H1 (cell line): ENCODE data around the gene ZNF839. TPM values are rescaled to one million over a fixed set of nuclear protein-coding genes. Genes with fewer than 3 reads are reported as not detected.
"Not testable (repeated sequence)": the region's sequence is repeated elsewhere in the genome, so short reads cannot be mapped to it uniquely, and the experiment has no call there.

Source experiments
- CTCF ChIA-PET: fragments of 300-600 bp; sonication (Branson Sonifier 250); formaldehyde crosslinking; loops from one replicate; lab custom pipeline; 2021; ENCODE audit not compliant: partially characterized antibody; lab: Charles Lee
- POLR2A ChIA-PET: fragments of 300-600 bp; sonication (Branson Sonifier 250); formaldehyde crosslinking; loops from one replicate; lab custom pipeline; 2021; ENCODE audit warnings: inconsistent platforms; ENCODE audit not compliant: partially characterized antibody; lab: Charles Lee
- DNase-seq, 2 experiments: peaks; one replicate each; pipeline versions ENCODE4 v3.0.0 to v3.0.0-alpha.2; 2010 to 2022; ENCODE audit warnings: low spot score in 2 of 2, low read depth in 1 of 2, mixed read lengths in 1 of 2
- FAIRE-seq: peaks from 2 replicates; lab custom pipeline; 2011; peaks lifted over from hg19 to GRCh38; lab: Jason Lieb, UNC
- H2AFZ ChIP-seq: 2 replicates; pipeline ENCODE4 v1.8.1; 2012; ENCODE audit warnings: low read length, inconsistent platforms
- H2AK5ac ChIP-seq: 2 replicates; pipeline ENCODE4 v1.6.1; 2013; ENCODE audit warnings: low read depth, low read length
- H2BK120ac ChIP-seq: replicated peaks from 2 replicates; pipeline ENCODE3; 2013; ENCODE audit warnings: low read depth, low read length, inconsistent platforms
- H2BK12ac ChIP-seq: 2 replicates; pipeline ENCODE4 v1.6.1; 2013; ENCODE audit warnings: low read depth, low read length
- H2BK15ac ChIP-seq: 2 replicates; pipeline ENCODE4 v1.6.1; 2013; ENCODE audit warnings: low read length
- H2BK20ac ChIP-seq: 2 replicates; pipeline ENCODE4 v1.6.1; 2013; ENCODE audit warnings: low read length
- H2BK5ac ChIP-seq: 2 replicates; pipeline ENCODE4 v1.6.1; 2013; ENCODE audit warnings: low read depth, low read length
- H3K14ac ChIP-seq: 2 replicates; pipeline ENCODE4 v1.6.1; 2013; ENCODE audit warnings: inconsistent platforms; ENCODE audit not compliant: insufficient read length
- H3K18ac ChIP-seq: 2 replicates; pipeline ENCODE4 v1.6.1; 2013; ENCODE audit warnings: low read length; ENCODE audit errors: extremely low read depth
- H3K23ac ChIP-seq: 2 replicates; pipeline ENCODE4 v1.6.1; 2013; ENCODE audit warnings: inconsistent platforms; ENCODE audit not compliant: insufficient read length
- H3K23me2 ChIP-seq: 2 replicates; pipeline ENCODE4 v1.6.1; 2013; ENCODE audit warnings: low read depth, low read length
- H3K27ac ChIP-seq: 2 replicates; pipeline ENCODE4 v1.6.1; 2011; ENCODE audit warnings: low read depth, low read length, inconsistent platforms
- H3K27me3 ChIP-seq, 4 experiments: replicated peaks in 1 of 4; 1 replicate in 1 of 4; 2 replicates in 3 of 4; pipeline versions ENCODE4 v1.6.1 to v1.8.1; 2011 to 2013; ENCODE audit warnings: low read length in 3 of 4, mild to moderate bottlenecking in 3 of 4, inconsistent platforms in 2 of 4, mixed read lengths in 2 of 4, moderate library complexity in 1 of 4; ENCODE audit not compliant: control insufficient read depth in 3 of 4, insufficient read depth in 3 of 4; ENCODE audit errors: extremely low read depth in 1 of 4
- H3K36me3 ChIP-seq, 4 experiments: 2 replicates each; pipeline versions ENCODE4 v1.6.1 to v1.8.1; 2011 to 2013; ENCODE audit warnings: mild to moderate bottlenecking in 4 of 4, low read length in 3 of 4, moderate library complexity in 2 of 4, control low read depth in 1 of 4, inconsistent platforms in 1 of 4; ENCODE audit not compliant: insufficient read depth in 4 of 4, control insufficient read depth in 2 of 4
- H3K4ac ChIP-seq: replicated peaks from 2 replicates; pipeline ENCODE3; 2013; ENCODE audit warnings: low read length, low read depth, mixed read lengths, inconsistent platforms; ENCODE audit not compliant: insufficient read length
- H3K4me1 ChIP-seq, 4 experiments: replicated peaks in 1 of 4; 1 replicate in 1 of 4; 2 replicates in 3 of 4; pipeline versions ENCODE4 v1.6.1 to v1.8.1; 2011 to 2013; ENCODE audit warnings: low read length in 3 of 4, inconsistent platforms in 2 of 4, mixed read lengths in 1 of 4; ENCODE audit not compliant: insufficient read depth in 4 of 4, control insufficient read depth in 3 of 4
- H3K4me2 ChIP-seq, 2 experiments: 2 replicates each; pipeline versions ENCODE4 v1.6.1 to v1.8.1; 2011 to 2013; ENCODE audit warnings: low read depth in 2 of 2, low read length in 2 of 2, control low read depth in 1 of 2, inconsistent platforms in 1 of 2, mild to moderate bottlenecking in 1 of 2; ENCODE audit not compliant: insufficient read depth in 1 of 2
- H3K4me3 ChIP-seq, 4 experiments: fragments of 200-600, 300-600 bp in 1 of 4; sonication (generic), shearing (Covaris generic), sonication (Bioruptor Twin) in 1 of 4; 2 replicates each; pipeline versions ENCODE4 v1.5.1 to v1.8.1; 2011 to 2016; ENCODE audit warnings: low read length in 4 of 4, low read depth in 3 of 4, control low read depth in 2 of 4, inconsistent platforms in 2 of 4, mild to moderate bottlenecking in 2 of 4, mixed read lengths in 1 of 4, moderate library complexity in 1 of 4; ENCODE audit not compliant: insufficient read depth in 2 of 4; ENCODE audit errors: extremely low read depth in 1 of 4
- H3K56ac ChIP-seq: replicated peaks from 2 replicates; pipeline ENCODE3; 2013; ENCODE audit warnings: low read depth, mild to moderate bottlenecking, mixed read lengths, low read length, inconsistent platforms; ENCODE audit not compliant: insufficient read length
- H3K79me1 ChIP-seq: 2 replicates; pipeline ENCODE4 v1.6.1; 2013; ENCODE audit warnings: low read depth, low read length, control low read depth
- H3K79me2 ChIP-seq, 2 experiments: 2 replicates each; pipeline versions ENCODE4 v1.6.1 to v1.8.1; 2012 to 2013; ENCODE audit warnings: low read length in 2 of 2, mild to moderate bottlenecking in 2 of 2, inconsistent platforms in 1 of 2; ENCODE audit not compliant: insufficient read depth in 2 of 2, control insufficient read depth in 1 of 2
- H3K9ac ChIP-seq, 4 experiments: replicated peaks in 1 of 4; 1 replicate in 1 of 4; 2 replicates in 3 of 4; pipeline versions ENCODE4 v1.6.1 to v1.8.1; 2011 to 2013; ENCODE audit warnings: low read depth in 3 of 4, low read length in 3 of 4, control low read depth in 2 of 4, mild to moderate bottlenecking in 2 of 4, moderate library complexity in 2 of 4, inconsistent platforms in 1 of 4; ENCODE audit errors: extremely low read depth in 1 of 4
- H3K9me3 ChIP-seq, 2 experiments: 2 replicates each; pipeline versions ENCODE4 v1.6.1 to v1.8.1; 2012 to 2013; ENCODE audit warnings: mild to moderate bottlenecking in 2 of 2, moderate library complexity in 2 of 2, control low read depth in 1 of 2, inconsistent platforms in 1 of 2, low read depth in 1 of 2, low read length in 1 of 2, mixed read lengths in 1 of 2; ENCODE audit not compliant: insufficient read depth in 2 of 2
- H4K20me1 ChIP-seq, 2 experiments: replicated peaks in 1 of 2; 2 replicates each; pipeline versions ENCODE3 to v1.8.1; 2011 to 2013; ENCODE audit warnings: inconsistent platforms in 2 of 2, low read length in 2 of 2, mild to moderate bottlenecking in 1 of 2; ENCODE audit not compliant: insufficient read depth in 2 of 2, control insufficient read depth in 1 of 2
- H4K5ac ChIP-seq: 2 replicates; pipeline ENCODE4 v1.6.1; 2013; ENCODE audit warnings: low read length, low read depth, mixed read lengths, inconsistent platforms; ENCODE audit not compliant: insufficient read length
- H4K8ac ChIP-seq: 2 replicates; pipeline ENCODE4 v1.8.0; 2013; ENCODE audit warnings: mild to moderate bottlenecking, moderate library complexity, low read length, inconsistent platforms; ENCODE audit not compliant: insufficient read depth; ENCODE audit errors: extremely low read depth
- H4K91ac ChIP-seq: replicated peaks from 2 replicates; pipeline ENCODE3; 2013; ENCODE audit warnings: low read length, mixed read lengths, inconsistent platforms; ENCODE audit not compliant: insufficient read length
- WGBS, 2 experiments: shearing (Covaris generic) in 1 of 2; methylation state at CpG; one replicate each; pipeline versions ENCODE4 v1.1.6 to v1.1.7; 2013 to 2015; ENCODE audit warnings: low lambda C conversion rate in 2 of 2, mixed read lengths in 2 of 2, inconsistent platforms in 1 of 2, low coverage in 1 of 2, missing lambda C conversion rate in 1 of 2; ENCODE audit not compliant: insufficient replicate concordance in 2 of 2, insufficient coverage in 1 of 2, insufficient read length in 1 of 2; ENCODE audit errors: extremely low coverage in 1 of 2, missing lambda C conversion rate in 1 of 2; 5-methylcytosine and 5-hydroxymethylcytosine counted together
- polyA plus RNA-seq, 7 experiments: library from polyadenylated mRNA; depleted of rRNA in 3 of 7; stranded (reverse) in 5 of 7; unstranded in 2 of 7; fragments of >200 nt in 5 of 7; fragments of 200-250 nt in 2 of 7; gene quantifications; 1 replicate in 5 of 7; 2 replicates in 1 of 7; 4 replicates in 1 of 7; pipeline versions ENCODE4 v1.2.1 to v1.2.3, GENCODE V29; 2011 to 2013; ENCODE audit warnings: missing spikeins in 2 of 7, mixed read lengths in 2 of 7
- total RNA-seq: library from RNA; stranded (reverse); fragmentation: NEBNext Ultra II Directional; extraction: Animal tissue kit (Norgen Biotek cat#: 25700); gene quantifications from 2 replicates; pipeline ENCODE4 v1.2.1, GENCODE V29; 2021

The ZNF839 gene
- total and polyA plus RNA-seq, 2 of the 8 experiments (the other 6 are each of a cell fraction or from before 2014, with no cell fraction given), result 8.1 to 9.4 TPM

- not testable (repeated sequence) for H3K4ac ChIP-seq, H2BK12ac ChIP-seq, H4K8ac ChIP-seq, H2BK20ac ChIP-seq, H2AFZ ChIP-seq, H2AK5ac ChIP-seq, H2BK5ac ChIP-seq, H3K79me1 ChIP-seq, H3K14ac ChIP-seq, DNase-seq, H3K4me3 ChIP-seq, H3K18ac ChIP-seq, H3K79me2 ChIP-seq, H2BK120ac ChIP-seq, H4K5ac ChIP-seq, H3K9ac ChIP-seq, H3K4me2 ChIP-seq, H4K20me1 ChIP-seq, H3K23ac ChIP-seq, H4K91ac ChIP-seq, H3K56ac ChIP-seq, H2BK15ac ChIP-seq, H3K4me1 ChIP-seq, H3K23me2 ChIP-seq, H3K9me3 ChIP-seq, H3K27me3 ChIP-seq, FAIRE-seq, H3K27ac ChIP-seq
- ChIA-PET CTCF (interaction anchor here (0.6 to 1.4 kb wide), 3 partner anchors 109 to 195 kb away, joined by 3 read pairs; no protein-coding TSS in a partner anchor), POLR2A (interaction anchor here (1.2 kb wide), 1 partner anchor 10 kb away, joined by 3 read pairs; no protein-coding TSS in a partner anchor)
- 93% methylated on average over 6 of the region's 6 CpGs; no CpG with 5 or more reads in 1 of the 2 experiments for WGBS, 2 experiments
- H3K36me3 ChIP-seq, result peaks cover 2 to 12% (median 3%) of the 10 kb centered on the region in 4 experiments; a peak in 5 of 8 replicates
Measured at GRCh38 chr14:102329381-102329780, 9.8 kb downstream of the ZNF839 start.
